IPS DF 4.7 (cell line): ENCODE results near the gene PDE10A.
"Not testable (repeated sequence)": the region's sequence is repeated elsewhere in the genome, so short reads cannot be mapped to it uniquely, and the experiment has no call there.

Source experiments
- DNase-seq: peaks from one replicate; pipeline ENCODE4 v3.0.0-alpha.2; 2013; ENCODE audit warnings: low spot score; ENCODE audit errors: extremely low read depth

The PDE10A gene

DNA sequence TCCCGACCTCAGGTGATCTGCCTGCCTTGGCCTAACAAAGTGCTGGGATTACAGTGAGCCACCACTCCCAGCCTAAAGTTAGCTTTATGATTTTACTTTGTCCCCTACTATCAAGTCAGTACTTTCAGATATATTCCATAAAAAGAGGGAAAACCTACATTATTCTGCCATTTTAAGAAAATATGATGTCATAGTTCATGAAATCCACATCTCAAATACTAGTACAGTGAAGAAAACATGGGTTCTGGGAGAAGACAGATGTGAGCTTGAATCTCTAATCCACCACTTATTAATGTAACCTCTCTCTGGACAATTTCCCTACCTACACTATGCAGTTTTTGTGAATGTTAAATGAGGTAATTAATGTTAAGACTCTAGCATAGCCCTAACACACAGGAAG lies 74.5 kb downstream of the PDE10A start:
- no peak for DNase-seq

DNA sequence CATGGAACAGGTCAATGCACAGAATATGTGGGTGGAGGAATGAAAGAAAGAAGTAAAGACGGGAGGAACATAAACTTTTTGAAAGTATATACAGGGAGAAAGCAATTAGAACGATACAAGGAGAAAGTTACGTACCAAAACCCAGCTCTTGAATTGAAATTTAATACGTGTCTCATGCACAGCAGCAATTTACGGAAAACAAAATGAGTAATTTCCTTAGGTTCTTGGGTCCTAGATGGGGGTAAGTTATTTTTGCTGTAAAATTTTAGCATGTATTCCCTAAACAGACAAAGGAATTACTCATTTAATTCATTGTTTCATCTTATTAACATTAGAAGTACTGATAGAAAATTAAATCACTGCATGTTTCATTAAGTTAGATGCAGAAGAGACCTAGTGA lies 75.8 kb downstream of the PDE10A start:
- no peak for DNase-seq

- DNase-seq, result no peak
Observed at GRCh38 chr6:165586706-165587105, 76.3 kb downstream of the PDE10A start.

GRCh38 chr6:165585060-165585459 lies 78.0 kb downstream of the PDE10A start:
- no peak for DNase-seq

- DNase-seq, result no peak
Observed at GRCh38 chr6:165584541-165584940, 78.5 kb downstream of the PDE10A start.

GRCh38 chr6:165581678-165582077 lies 81.4 kb downstream of the PDE10A start:
- no peak for DNase-seq

DNA sequence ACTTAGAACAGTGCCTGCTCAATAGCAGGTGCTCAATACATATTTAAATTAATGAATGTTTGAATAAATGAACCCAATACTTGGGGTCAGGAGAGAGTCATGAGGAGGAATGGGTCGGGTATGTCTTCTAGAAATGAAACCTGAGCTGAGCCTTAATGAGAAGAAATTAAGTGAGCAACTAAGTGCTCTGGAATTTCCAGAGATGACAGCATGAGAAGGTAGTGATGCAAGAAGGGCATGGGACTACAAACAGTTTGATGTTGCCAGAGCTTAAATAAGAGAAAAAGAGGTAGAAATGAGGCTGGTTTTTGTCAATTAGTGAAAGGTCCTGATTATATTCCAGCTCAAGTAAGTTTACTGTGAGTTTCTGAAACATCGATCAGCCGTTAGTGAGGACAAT lies 82.9 kb downstream of the PDE10A start:
- DNase-seq, result no peak

DNA sequence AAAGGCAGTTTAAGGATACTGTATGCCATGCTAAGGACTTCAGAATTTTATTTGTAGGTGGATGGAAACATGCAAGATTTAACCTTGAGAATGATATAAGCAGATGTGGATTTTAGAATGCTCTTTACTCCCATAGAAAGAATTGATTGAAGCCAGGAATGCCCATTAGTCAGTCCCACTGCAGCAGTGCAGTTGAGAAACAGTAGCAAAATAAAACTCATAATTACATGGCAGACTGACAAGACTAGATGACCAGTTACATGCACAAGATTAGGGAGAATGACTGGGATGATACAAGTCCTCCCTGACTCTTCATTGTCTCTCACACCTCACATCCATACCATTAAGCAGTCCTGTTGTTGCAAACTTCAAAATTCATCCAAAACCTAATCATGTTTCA lies 83.9 kb downstream of the PDE10A start:
- no peak for DNase-seq

GRCh38 chr6:165577556-165577955 lies 85.5 kb downstream of the PDE10A start:
- no peak for DNase-seq

DNA sequence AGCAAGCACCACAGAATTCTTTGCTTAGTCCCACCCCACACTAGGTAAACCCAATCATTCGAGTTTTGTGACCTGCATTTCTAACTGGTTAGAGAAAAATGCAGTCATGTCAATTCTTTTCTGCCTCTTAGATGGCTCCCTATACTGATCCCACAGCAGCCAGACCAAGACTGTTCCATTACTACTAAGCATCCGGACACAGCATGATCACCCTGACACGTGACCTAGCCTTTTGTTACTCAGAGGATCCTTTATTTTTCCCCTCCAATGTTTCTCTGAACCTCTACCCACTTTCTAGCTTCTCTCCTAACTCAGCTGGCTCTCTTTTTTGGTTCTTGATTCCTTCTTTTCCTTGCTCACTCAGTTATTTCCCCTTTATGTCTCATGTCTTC lies 87.9 kb downstream of the PDE10A start:
- no peak for DNase-seq

DNA sequence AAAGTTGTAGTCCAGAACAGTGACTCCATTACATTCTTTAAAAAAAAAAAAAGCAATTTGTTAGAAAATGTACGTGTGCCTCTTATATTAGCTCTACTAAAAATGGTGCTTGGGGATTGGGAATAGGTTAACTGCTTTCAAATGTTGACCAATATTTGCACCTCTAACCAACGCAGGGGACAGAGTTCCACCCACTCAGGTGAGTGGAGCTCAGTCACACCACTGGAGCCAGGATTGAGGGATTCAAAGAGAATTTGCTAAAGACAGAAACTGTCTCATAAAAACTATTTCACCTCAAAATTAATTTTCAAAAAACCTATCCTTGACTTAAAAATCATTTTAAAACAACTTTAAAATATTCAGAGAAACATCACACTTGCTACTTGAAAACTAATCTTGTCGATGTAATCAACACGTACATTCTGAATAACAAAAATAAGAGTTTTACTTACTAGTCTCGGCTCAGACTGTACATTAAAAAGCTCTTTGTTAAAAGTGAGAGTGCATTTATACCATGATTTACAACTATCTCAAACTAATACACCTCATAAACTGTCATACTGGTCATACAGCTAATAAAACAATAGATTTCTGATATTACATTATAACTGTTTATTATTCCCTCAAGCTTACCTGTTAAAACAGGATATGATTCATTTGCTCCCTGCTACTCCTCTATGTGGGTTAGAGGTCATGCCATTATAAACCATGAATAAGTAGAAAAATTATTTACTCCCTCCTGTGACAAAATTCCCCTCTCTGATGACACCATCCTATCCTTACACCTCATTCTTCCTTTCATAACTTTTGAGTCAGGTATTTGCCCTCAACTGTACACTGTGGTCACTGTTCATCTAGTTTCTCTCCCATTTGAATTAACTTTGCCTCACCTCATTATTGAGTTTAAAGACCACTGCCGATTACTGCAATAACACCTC lies 88.6 kb downstream of the PDE10A start:
- no peak for DNase-seq

- DNase-seq, result no peak
Observed at GRCh38 chr6:165573671-165574070, 89.4 kb downstream of the PDE10A start.

- DNase-seq, result no peak
Observed at GRCh38 chr6:165571721-165572132, 91.3 kb downstream of the PDE10A start.

DNA sequence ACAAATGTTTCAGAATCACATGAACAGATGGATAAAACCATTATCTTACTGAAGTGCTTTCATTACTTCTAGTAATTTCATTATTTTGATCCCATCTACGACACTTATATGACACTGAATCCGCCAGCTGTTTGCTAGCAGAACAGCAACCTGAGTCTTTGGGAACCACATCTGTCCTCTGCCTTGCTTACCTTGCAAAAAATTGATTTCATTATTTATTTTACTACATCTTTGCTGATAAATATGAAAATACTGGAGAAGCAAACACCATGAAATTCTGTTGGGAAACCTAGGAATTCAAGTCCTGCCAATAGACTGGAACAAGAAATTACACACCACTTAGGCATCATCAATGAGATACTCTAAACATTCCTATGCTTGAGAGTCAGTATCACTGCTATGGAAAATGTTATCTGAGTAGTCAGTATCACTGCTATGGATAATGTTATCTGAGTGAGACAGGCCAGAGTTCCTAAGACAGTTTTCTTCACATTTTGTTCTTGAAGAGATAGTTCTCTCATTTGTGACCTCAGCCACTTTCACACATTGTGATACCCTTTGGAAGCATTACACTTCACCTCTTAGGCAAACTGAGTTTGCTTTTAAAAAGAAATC lies 91.9 kb downstream of the PDE10A start:
- DNase-seq, result no peak

DNA sequence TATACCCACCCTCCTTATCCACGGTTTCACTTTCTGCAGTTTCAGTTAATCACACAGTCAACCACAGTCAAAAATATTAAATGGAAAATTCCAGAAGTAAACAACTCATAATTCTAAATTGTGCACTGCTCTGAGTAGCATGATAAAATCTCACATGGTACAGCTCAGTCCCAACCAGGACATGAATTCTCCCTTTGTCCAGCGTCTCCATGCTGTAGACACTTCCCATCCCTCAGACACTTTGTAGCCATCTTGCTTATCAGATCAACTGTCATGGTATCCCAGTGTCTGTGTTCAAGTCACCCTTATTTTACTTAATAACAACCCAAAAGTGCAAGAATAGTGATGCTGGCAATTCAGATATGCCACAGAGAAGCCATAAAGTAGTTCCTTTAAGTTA lies 94.7 kb downstream of the PDE10A start:
- no peak for DNase-seq

GRCh38 chr6:165566088-165566828 lies 96.8 kb downstream of the PDE10A start:
- DNase-seq, result no peak

GRCh38 chr6:165562421-165563090 lies 100.5 kb downstream of the PDE10A start:
- DNase-seq, result no peak

DNA sequence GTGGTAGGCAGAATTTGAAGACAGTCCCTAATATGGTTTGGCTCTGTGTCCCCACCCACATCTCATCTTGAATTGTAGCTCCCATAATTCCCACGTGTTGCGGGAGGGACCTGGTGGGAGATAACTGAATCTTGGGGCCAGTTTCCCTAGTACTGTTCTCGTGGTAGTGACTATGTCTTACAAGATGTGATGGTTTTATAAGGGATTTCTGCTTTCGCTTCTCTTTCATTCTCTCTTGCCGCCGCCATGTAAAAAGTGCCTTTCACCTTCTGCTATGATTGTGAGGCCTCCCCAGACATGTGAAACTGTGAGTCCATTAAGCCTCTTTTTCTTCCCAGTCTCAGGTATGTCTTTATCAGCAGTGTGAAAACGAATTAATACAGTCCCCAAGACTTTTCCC lies 103.4 kb downstream of the PDE10A start:
- no peak for DNase-seq

- not testable (repeated sequence) for DNase-seq
Observed at GRCh38 chr6:165558097-165558496, 104.9 kb downstream of the PDE10A start.

- no peak for DNase-seq
Observed at GRCh38 chr6:165557674-165558073, 105.4 kb downstream of the PDE10A start.

DNA sequence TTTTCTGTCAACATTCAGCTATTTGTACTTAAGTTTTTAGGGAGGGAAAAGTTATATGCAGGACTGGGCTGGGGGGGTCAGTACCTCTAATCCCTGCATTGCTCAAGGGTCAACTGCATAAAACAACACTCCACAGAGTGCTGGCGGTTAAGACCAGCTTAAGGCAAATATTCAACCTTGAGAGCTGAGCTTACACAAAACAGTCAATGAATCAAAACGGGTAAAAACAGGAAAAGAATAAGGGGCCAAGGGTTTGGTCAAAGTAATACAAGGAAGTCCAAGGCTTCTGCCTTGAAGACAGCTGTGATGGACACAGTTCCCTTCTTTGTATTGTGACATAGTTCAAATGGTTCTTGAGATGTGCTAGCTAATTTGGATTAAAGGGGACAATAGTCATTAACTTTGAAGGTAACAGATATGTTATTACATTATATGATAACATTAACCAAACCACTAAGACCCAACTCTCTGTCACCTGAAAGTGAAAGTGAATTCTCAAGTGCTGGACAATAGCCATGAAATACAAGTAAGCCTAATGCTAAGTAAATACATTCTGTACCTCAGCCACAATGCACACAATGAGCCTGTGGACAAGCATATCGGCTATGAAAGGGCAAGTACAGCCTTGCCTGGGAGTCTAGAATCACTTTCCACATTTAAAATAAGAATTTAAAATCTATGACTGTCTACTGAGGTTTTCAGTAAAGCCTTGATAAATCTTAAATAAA lies 106.8 kb downstream of the PDE10A start:
- DNase-seq, result no peak
